PC-9 (cell line): ENCODE results near the gene LMAN2.

ENCODE experiments used
- CTCF ChIP-seq: fragments of 200-600 bp; sonication (generic); conservative IDR thresholded peaks from 2 replicates; pipeline ENCODE4 v1.6.1; 2017; ENCODE audit warnings: mixed run types, antibody characterized with exemption, mild to moderate bottlenecking, moderate library complexity
- EZH2 ChIP-seq: fragments of 200-600 bp; sonication (generic); IDR thresholded peaks from 2 replicates; pipeline ENCODE4 v1.8.0; 2017; ENCODE audit warnings: antibody characterized with exemption, low read depth

DNA sequence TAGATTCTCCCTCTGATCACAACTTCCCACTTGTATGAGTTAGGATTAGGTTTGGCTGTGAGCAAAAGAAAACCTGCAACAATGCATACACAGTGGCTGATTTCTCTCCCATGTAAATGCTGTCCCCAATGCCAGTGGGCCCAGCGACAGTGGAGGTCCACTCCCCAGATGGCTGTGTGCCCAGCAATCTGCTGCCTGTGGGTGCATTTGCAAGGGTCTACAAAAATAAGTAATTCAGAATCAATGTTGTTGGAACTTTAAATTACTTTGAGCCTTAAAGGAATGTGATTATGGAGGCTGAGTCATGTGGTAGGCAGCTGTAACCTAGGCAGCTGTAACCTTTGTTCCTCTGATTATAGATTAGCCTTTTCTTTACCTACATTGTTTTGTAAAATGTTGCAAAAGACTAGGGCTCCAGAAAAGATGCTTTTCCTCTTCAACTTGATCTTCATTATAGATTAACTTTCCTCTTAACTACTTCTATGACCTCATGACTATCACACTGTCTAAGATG lies 25.5 kb downstream of the LMAN2 start:
- TF ChIP-seq CTCF (no peak), EZH2 (no peak)
